A549 (cell line): ENCODE data around the gene RABIF. TPM values are rescaled to one million over a fixed set of nuclear protein-coding genes. Genes with fewer than 3 reads are reported as not detected.
A peak's percentile ranks its signal among the peaks of the same experiment; 100 is the strongest.

Experiments used
- ATAC-seq, 2 experiments: fragments of 200-7000 bp in 1 of 2; fragments of >200 bp in 1 of 2; cut with Nextera tagmentation in 1 of 2; cut with Tn5 transposase in 1 of 2; 3 replicates each; pipeline versions ENCODE4 v1.8.0 to v1.9.1; 2018 to 2020; ENCODE audit warnings: mild to moderate bottlenecking in 1 of 2, moderate library complexity in 1 of 2
- CTCF ChIA-PET: fragments of 300-600 bp; sonication (Branson Sonifier 250); formaldehyde crosslinking; extraction: SDS; loops from one replicate; lab custom pipeline; 2021; ENCODE audit warnings: antibody characterized with exemption, inconsistent platforms; lab: Yijun Ruan, JAX
- POLR2A ChIA-PET: fragments of 350-600 bp; formaldehyde crosslinking; extraction: SDS; loops from one replicate; lab custom pipeline; 2021; ENCODE audit warnings: antibody characterized with exemption, inconsistent platforms; lab: Yijun Ruan, JAX
- DNase-seq, 2 experiments: peaks; one replicate each; pipeline versions ENCODE4 v3.0.0 to v3.0.0-alpha.2; 2011 to 2016; ENCODE audit warnings: low read depth in 1 of 2, low spot score in 1 of 2
- FAIRE-seq: peaks from 2 replicates; lab custom pipeline; 2011; peaks lifted over from hg19 to GRCh38; lab: Jason Lieb, UNC
- H3K27ac ChIP-seq, 2 experiments: fragments of >200 bp; sonication (Bioruptor Twin); formaldehyde crosslinking; 3 replicates each; pipeline ENCODE4 v1.5.1; 2016 to 2017
- H3K4me1 ChIP-seq: fragments of >200 bp; sonication (Bioruptor Twin); formaldehyde crosslinking; 3 replicates; pipeline ENCODE4 v1.6.1; 2016
- H3K4me2 ChIP-seq: fragments of >200 bp; sonication (Bioruptor Twin); formaldehyde crosslinking; 3 replicates; pipeline ENCODE4 v1.6.1; 2016
- H3K4me3 ChIP-seq: fragments of >200 bp; sonication (Bioruptor Twin); formaldehyde crosslinking; 3 replicates; pipeline ENCODE4 v1.5.1; 2016
- H3K9me3 ChIP-seq: fragments of >200 bp; sonication (Bioruptor Twin); formaldehyde crosslinking; 3 replicates; pipeline ENCODE4 v1.6.1; 2016
- BHLHE40 ChIP-seq: IDR thresholded peaks from 2 replicates; pipeline ENCODE4 v1.6.1; 2012; ENCODE audit warnings: low read depth, low read length, inconsistent platforms
- CBX8 ChIP-seq: fragments of 200-600 bp; sonication (generic); IDR thresholded peaks from 2 replicates; pipeline ENCODE4 v1.6.1; 2016
- CHD4 ChIP-seq: fragments of 200-600 bp; sonication (generic); IDR thresholded peaks from 2 replicates; pipeline ENCODE4 v1.6.1; 2016; ENCODE audit warnings: antibody characterized with exemption, mild to moderate bottlenecking, borderline replicate concordance
- EHF ChIP-seq: fragments of 250-450 bp; sonication (Bioruptor Pico); IDR thresholded peaks from 2 replicates; pipeline ENCODE4 v1.5.0; 2020; ENCODE audit warnings: mild to moderate bottlenecking
- EP300 ChIP-seq, 2 experiments: fragments of >200 bp; sonication (Bioruptor Twin); formaldehyde crosslinking; IDR thresholded peaks; 2 replicates in 1 of 2; 3 replicates in 1 of 2; pipeline ENCODE4 v1.6.1; 2016 to 2017
- ESRRA ChIP-seq: fragments of 150-350 bp; IDR thresholded peaks from 2 replicates; pipeline ENCODE4 v1.6.1; 2014; ENCODE audit warnings: mild to moderate bottlenecking, low read length, borderline replicate concordance
- FOSB ChIP-seq: fragments of 250-450 bp; sonication (Bioruptor Pico); IDR thresholded peaks from 2 replicates; pipeline ENCODE4 v1.5.0; 2020; ENCODE audit warnings: mild to moderate bottlenecking, moderate library complexity
- GATA3 ChIP-seq: IDR thresholded peaks from 2 replicates; pipeline ENCODE4 v1.6.1; 2012; ENCODE audit warnings: borderline replicate concordance
- HEYL ChIP-seq: fragments of 250-450 bp; sonication (Bioruptor Pico); IDR thresholded peaks from 2 replicates; pipeline ENCODE4 v1.8.0; 2021; ENCODE audit warnings: mild to moderate bottlenecking, moderate library complexity
- HOXA7 ChIP-seq: fragments of 250-450 bp; sonication (Bioruptor Pico); IDR thresholded peaks from 2 replicates; pipeline ENCODE4 v1.5.0; 2020; ENCODE audit warnings: mild to moderate bottlenecking, moderate library complexity
- HOXB13 ChIP-seq: fragments of 250-450 bp; sonication (Bioruptor Pico); IDR thresholded peaks from 2 replicates; pipeline ENCODE4 v1.5.0; 2020; ENCODE audit warnings: low read depth, mild to moderate bottlenecking, moderate library complexity
- HOXB5 ChIP-seq: fragments of 250-450 bp; sonication (Bioruptor Pico); IDR thresholded peaks from 2 replicates; pipeline ENCODE4 v1.5.0; 2020; ENCODE audit warnings: mild to moderate bottlenecking, moderate library complexity
- KDM1A ChIP-seq: fragments of 200-600 bp; sonication (generic); IDR thresholded peaks from 2 replicates; pipeline ENCODE4 v1.6.1; 2016; ENCODE audit warnings: low read depth, mild to moderate bottlenecking
- KDM5A ChIP-seq: fragments of 200-600 bp; sonication (generic); IDR thresholded peaks from 2 replicates; pipeline ENCODE4 v1.6.1; 2016; ENCODE audit warnings: antibody characterized with exemption, mild to moderate bottlenecking
- MAFK ChIP-seq: fragments of 450-650 bp; IDR thresholded peaks from 2 replicates; pipeline ENCODE4 v1.6.1; 2014; ENCODE audit not compliant: partially characterized antibody
- MAZ ChIP-seq: fragments of 150-350 bp; IDR thresholded peaks from 2 replicates; pipeline ENCODE4 v1.6.1; 2014; ENCODE audit warnings: antibody characterized with exemption, low read depth, low read length, borderline replicate concordance
- MYC ChIP-seq: IDR thresholded peaks from 2 replicates; pipeline ENCODE4 v1.6.1; 2012; ENCODE audit warnings: mild to moderate bottlenecking, inconsistent platforms, low read length, improper control_type of control experiment, borderline replicate concordance
- NPAS2 ChIP-seq: fragments of 250-450 bp; sonication (Bioruptor Pico); IDR thresholded peaks from 2 replicates; pipeline ENCODE4 v1.8.0; 2022; ENCODE audit warnings: mild to moderate bottlenecking, moderate library complexity, borderline replicate concordance
- POLR2A ChIP-seq: IDR thresholded peaks from 2 replicates; pipeline ENCODE4 v1.6.1; 2012; ENCODE audit warnings: mild to moderate bottlenecking, low read length
- POLR2AphosphoS2 ChIP-seq: conservative IDR thresholded peaks from 2 replicates; pipeline ENCODE4 v1.6.1; 2012; ENCODE audit warnings: low read length, improper control_type of control experiment, inconsistent platforms
- RAD21 ChIP-seq, 2 experiments: fragments of >200 bp in 1 of 2; sonication (Bioruptor Twin) in 1 of 2; formaldehyde crosslinking in 1 of 2; IDR thresholded peaks in 1 of 2; conservative IDR thresholded peaks in 1 of 2; 2 replicates in 1 of 2; 3 replicates in 1 of 2; pipeline ENCODE4 v1.6.1; 2012 to 2018; ENCODE audit warnings: inconsistent platforms in 1 of 2
- RARB ChIP-seq: fragments of 250-450 bp; sonication (Bioruptor Pico); IDR thresholded peaks from 2 replicates; pipeline ENCODE4 v1.8.0; 2021; ENCODE audit warnings: mild to moderate bottlenecking, moderate library complexity
- RCOR1 ChIP-seq: fragments of 150-350 bp; IDR thresholded peaks from 2 replicates; pipeline ENCODE4 v1.6.1; 2014; ENCODE audit warnings: antibody characterized with exemption, low read length, low read depth
- RNF2 ChIP-seq: fragments of 200-600 bp; sonication (generic); IDR thresholded peaks from 2 replicates; pipeline ENCODE4 v1.6.1; 2016; ENCODE audit warnings: low read depth, mild to moderate bottlenecking, antibody characterized with exemption, moderate library complexity, borderline replicate concordance
- SMC3 ChIP-seq: fragments of >200 bp; sonication (Bioruptor Twin); formaldehyde crosslinking; IDR thresholded peaks from 3 replicates; pipeline ENCODE4 v1.6.1; 2018; ENCODE audit warnings: inconsistent platforms
- SREBF2 ChIP-seq: fragments of 450-650 bp; IDR thresholded peaks from 2 replicates; pipeline ENCODE4 v1.6.1; 2014; ENCODE audit warnings: mild to moderate bottlenecking, moderate library complexity
- ZC3H11A ChIP-seq: fragments of 450-650 bp; IDR thresholded peaks from 2 replicates; pipeline ENCODE4 v1.6.1; 2014; ENCODE audit warnings: antibody characterized with exemption, mild to moderate bottlenecking
- ZSCAN20 ChIP-seq: fragments of 250-450 bp; sonication (Bioruptor Pico); IDR thresholded peaks from 2 replicates; pipeline ENCODE4 v1.8.0; 2022; ENCODE audit warnings: mild to moderate bottlenecking, moderate library complexity
- WGBS: methylation state at CpG from one replicate; pipeline ENCODE4 v1.1.6; 2017; ENCODE audit errors: missing lambda C conversion rate; 5-methylcytosine and 5-hydroxymethylcytosine counted together
- polyA minus RNA-seq: library from RNA; depleted of rRNA, polyadenylated mRNA; stranded (reverse); fragments of >200 nt; gene quantifications from 2 replicates; pipeline ENCODE4 v1.2.3, GENCODE V29; 2011; rRNA and poly(A)+ RNA removed
- polyA plus RNA-seq, 4 experiments: library from polyadenylated mRNA; depleted of rRNA in 3 of 4; stranded (reverse); fragments of >200 nt; fragmentation: RNase III in 1 of 4; extraction: RNeasy Plus Mini Kit Qiagen cat#74134 plus additional on column Dnase treatment in 1 of 4; gene quantifications; 2 replicates in 3 of 4; 3 replicates in 1 of 4; pipeline ENCODE4 v1.2.3, GENCODE V29; 2011 to 2017
- TF ChIP-seq, protein P1 (sequence below): fragments of >200 bp; sonication (Bioruptor Twin); formaldehyde crosslinking; IDR thresholded peaks from 2 replicates; pipeline ENCODE4 v1.6.1; 2016
- TF ChIP-seq, protein P2 (sequence below): fragments of 200-600 bp; sonication (generic); IDR thresholded peaks from 2 replicates; pipeline ENCODE4 v1.6.1; 2016; ENCODE audit warnings: antibody characterized with exemption, mild to moderate bottlenecking, moderate library complexity
- TF ChIP-seq, protein P3 (sequence below): IDR thresholded peaks from 2 replicates; pipeline ENCODE4 v1.6.1; 2012
- TF ChIP-seq, protein P4 (sequence below): IDR thresholded peaks from 2 replicates; pipeline ENCODE4 v1.6.1; 2012; ENCODE audit warnings: low read depth, borderline replicate concordance
- TF ChIP-seq, protein P5 (sequence below): fragments of 150-350 bp; IDR thresholded peaks from 2 replicates; pipeline ENCODE4 v1.6.1; 2014; ENCODE audit warnings: low read depth, mild to moderate bottlenecking, low read length
- TF ChIP-seq, protein P6 (sequence below): IDR thresholded peaks from 2 replicates; pipeline ENCODE4 v1.6.1; 2012

The RABIF gene
- polyA plus RNA-seq (2011; rRNA removed), result 22.1 and 23.8 TPM in 2 replicates
- 15.5 and 16.3 TPM in 2 replicates for polyA plus RNA-seq (2012; cell fraction: cytosol; rRNA removed)
- 5.7 and 7.0 TPM in 2 replicates for polyA plus RNA-seq (2012; cell fraction: nucleus; rRNA removed)
- polyA plus RNA-seq (2017; fragmentation: RNase III; extraction: RNeasy Plus Mini Kit Qiagen cat#74134 plus additional on column Dnase treatment), result 16.0 to 16.8 TPM (median 16.4 TPM) in 3 replicates
- polyA minus RNA-seq, result 7.9 and 9.6 TPM in 2 replicates

DNA sequence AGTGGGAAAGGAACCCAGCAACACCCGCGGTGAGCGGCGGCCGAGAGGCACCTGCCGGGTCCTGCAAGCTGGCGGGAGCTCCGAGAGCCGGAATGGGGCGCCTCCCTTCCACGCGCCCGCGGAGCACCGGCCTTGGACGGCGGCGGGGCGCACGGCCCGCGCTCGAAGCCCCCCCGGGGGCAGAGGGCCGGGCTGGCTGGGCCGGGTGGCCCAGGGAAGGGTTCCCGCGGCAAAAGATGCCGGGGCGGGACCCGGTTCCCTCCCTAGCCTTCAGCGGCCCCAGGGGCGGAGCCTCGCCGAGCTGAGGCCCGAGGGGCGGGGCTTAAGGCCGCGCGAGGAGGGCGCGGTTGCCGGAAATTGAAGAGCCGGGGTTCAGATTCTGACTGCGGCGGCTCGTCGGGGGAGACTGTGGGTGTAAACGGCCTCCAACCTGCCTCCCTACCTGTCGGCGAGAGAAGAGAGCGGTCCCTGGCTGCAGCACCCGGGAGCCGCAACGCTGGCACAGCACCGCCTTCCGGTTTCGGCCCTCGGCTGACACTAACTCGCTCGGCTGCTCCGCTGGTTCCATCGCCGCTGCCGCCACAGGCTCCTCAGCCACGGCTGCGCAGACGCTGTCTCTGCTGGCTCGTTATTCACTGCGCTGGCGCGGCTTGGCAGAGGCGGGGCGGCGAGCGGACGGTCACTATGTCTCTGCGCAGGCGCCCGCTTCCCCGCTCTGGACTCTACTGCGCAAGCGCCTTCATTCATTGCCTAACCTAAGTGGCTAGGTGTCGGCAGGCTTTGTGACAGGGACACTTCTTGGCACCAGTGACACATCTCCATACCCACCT lies at the start of gene RABIF:
TSS of gene RABIF (minus strand) at position 619 of the 830 bp plus-strand sequence. CDS start at position 568, 51 bp downstream.
- CTCF ChIA-PET, result interaction anchor here (0.6 to 1.0 kb wide), 3 partner anchors 12 to 105 kb away, joined by 3 to 4 read pairs (median 3); no protein-coding TSS in a partner anchor
- POLR2A ChIA-PET, result interaction anchor here (0.5 to 1.4 kb wide), 9 partner anchors 12 to 118 kb away, joined by 3 to 6 read pairs (median 5); partner anchors contain the start of genes KDM5B, KLHL12, PCAT6 and TMEM183A
- ATAC-seq, result peak; percentile 96 to 98
- no peak for TF ChIP-seq HOXA7 (CRISPR knock-in tag)
- TF ChIP-seq GATA3, result peak; percentile 34; the same call in 1 of the 2 replicates
- TF ChIP-seq RARB (CRISPR knock-in tag), result no peak
- no peak for TF ChIP-seq MAFK
- TF ChIP-seq EP300 (IDR thresholded peaks at IDR 0.05), result no peak
- TF ChIP-seq CBX8, result no peak
- TF ChIP-seq ESRRA, result no peak
- no peak for TF ChIP-seq BHLHE40
- TF ChIP-seq, protein P1, sequence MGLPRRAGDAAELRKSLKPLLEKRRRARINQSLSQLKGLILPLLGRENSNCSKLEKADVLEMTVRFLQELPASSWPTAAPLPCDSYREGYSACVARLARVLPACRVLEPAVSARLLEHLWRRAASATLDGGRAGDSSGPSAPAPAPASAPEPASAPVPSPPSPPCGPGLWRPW, result no peak
- TF ChIP-seq KDM1A, result no peak
- TF ChIP-seq POLR2A, result peak; percentile 97
- no peak for TF ChIP-seq KDM5A
- TF ChIP-seq SMC3, result no peak; the same call in 2 of the 3 replicates
- TF ChIP-seq, protein P2, sequence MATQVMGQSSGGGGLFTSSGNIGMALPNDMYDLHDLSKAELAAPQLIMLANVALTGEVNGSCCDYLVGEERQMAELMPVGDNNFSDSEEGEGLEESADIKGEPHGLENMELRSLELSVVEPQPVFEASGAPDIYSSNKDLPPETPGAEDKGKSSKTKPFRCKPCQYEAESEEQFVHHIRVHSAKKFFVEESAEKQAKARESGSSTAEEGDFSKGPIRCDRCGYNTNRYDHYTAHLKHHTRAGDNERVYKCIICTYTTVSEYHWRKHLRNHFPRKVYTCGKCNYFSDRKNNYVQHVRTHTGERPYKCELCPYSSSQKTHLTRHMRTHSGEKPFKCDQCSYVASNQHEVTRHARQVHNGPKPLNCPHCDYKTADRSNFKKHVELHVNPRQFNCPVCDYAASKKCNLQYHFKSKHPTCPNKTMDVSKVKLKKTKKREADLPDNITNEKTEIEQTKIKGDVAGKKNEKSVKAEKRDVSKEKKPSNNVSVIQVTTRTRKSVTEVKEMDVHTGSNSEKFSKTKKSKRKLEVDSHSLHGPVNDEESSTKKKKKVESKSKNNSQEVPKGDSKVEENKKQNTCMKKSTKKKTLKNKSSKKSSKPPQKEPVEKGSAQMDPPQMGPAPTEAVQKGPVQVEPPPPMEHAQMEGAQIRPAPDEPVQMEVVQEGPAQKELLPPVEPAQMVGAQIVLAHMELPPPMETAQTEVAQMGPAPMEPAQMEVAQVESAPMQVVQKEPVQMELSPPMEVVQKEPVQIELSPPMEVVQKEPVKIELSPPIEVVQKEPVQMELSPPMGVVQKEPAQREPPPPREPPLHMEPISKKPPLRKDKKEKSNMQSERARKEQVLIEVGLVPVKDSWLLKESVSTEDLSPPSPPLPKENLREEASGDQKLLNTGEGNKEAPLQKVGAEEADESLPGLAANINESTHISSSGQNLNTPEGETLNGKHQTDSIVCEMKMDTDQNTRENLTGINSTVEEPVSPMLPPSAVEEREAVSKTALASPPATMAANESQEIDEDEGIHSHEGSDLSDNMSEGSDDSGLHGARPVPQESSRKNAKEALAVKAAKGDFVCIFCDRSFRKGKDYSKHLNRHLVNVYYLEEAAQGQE, result no peak
- peak; percentile 74; the same call in 1 of the 2 replicates for TF ChIP-seq POLR2AphosphoS2
- no peak for TF ChIP-seq NPAS2 (CRISPR knock-in tag)
- no peak for TF ChIP-seq HEYL (CRISPR knock-in tag)
- TF ChIP-seq, protein P3, sequence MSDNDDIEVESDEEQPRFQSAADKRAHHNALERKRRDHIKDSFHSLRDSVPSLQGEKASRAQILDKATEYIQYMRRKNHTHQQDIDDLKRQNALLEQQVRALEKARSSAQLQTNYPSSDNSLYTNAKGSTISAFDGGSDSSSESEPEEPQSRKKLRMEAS, result peak; percentile 58
- TF ChIP-seq EHF (CRISPR knock-in tag), result no peak
- no peak for TF ChIP-seq RNF2
- no peak for TF ChIP-seq HOXB13 (CRISPR knock-in tag)
- TF ChIP-seq SREBF2, result no peak
- no peak for TF ChIP-seq MYC
- no peak for TF ChIP-seq RCOR1
- no peak for TF ChIP-seq MAZ
- no peak for TF ChIP-seq ZC3H11A
- no peak for TF ChIP-seq HOXB5 (CRISPR knock-in tag)
- TF ChIP-seq CHD4, result no peak
- no peak for TF ChIP-seq FOSB (CRISPR knock-in tag)
- TF ChIP-seq, protein P4, sequence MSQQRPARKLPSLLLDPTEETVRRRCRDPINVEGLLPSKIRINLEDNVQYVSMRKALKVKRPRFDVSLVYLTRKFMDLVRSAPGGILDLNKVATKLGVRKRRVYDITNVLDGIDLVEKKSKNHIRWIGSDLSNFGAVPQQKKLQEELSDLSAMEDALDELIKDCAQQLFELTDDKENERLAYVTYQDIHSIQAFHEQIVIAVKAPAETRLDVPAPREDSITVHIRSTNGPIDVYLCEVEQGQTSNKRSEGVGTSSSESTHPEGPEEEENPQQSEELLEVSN, result peak; percentile 25; the same call in 1 of the 2 replicates
- TF ChIP-seq RAD21 (conservative IDR thresholded peaks at IDR 0.05 in 1 of 2, IDR thresholded peaks at IDR 0.05 in 1 of 2), result no peak
- no peak for TF ChIP-seq ZSCAN20 (CRISPR knock-in tag)
- TF ChIP-seq, protein P5, sequence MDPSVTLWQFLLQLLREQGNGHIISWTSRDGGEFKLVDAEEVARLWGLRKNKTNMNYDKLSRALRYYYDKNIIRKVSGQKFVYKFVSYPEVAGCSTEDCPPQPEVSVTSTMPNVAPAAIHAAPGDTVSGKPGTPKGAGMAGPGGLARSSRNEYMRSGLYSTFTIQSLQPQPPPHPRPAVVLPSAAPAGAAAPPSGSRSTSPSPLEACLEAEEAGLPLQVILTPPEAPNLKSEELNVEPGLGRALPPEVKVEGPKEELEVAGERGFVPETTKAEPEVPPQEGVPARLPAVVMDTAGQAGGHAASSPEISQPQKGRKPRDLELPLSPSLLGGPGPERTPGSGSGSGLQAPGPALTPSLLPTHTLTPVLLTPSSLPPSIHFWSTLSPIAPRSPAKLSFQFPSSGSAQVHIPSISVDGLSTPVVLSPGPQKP, result no peak
- TF ChIP-seq, protein P6, sequence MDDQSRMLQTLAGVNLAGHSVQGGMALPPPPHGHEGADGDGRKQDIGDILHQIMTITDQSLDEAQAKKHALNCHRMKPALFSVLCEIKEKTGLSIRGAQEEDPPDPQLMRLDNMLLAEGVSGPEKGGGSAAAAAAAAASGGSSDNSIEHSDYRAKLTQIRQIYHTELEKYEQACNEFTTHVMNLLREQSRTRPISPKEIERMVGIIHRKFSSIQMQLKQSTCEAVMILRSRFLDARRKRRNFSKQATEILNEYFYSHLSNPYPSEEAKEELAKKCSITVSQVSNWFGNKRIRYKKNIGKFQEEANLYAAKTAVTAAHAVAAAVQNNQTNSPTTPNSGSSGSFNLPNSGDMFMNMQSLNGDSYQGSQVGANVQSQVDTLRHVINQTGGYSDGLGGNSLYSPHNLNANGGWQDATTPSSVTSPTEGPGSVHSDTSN, result 0 out of 2 replicates have a peak, but pooled peaks have one; percentile 0

More for the DNA sequence above, at the start of gene RABIF:
- H3K9me3 ChIP-seq, result no peaks in the 10 kb centered on the region
- FAIRE-seq, result no peak
- H3K4me3 ChIP-seq, result peak within 1 kb of the TSS; percentile 73
- 0% methylated on average over 21 of the region's 84 CpGs for WGBS
- H3K4me1 ChIP-seq, result peaks cover 13% of the 10 kb centered on the region
- peak; percentile 95 to 96 for DNase-seq
- H3K27ac ChIP-seq, result peak within 1 kb of the TSS; percentile 88 to 92
- H3K4me2 ChIP-seq, result peak within 1 kb of the TSS; percentile 83
